Mesendoderm (in vitro differentiated cells): Measurements from ENCODE around the gene ZNF428.

Experiments used
- DNase-seq: peaks from one replicate; pipeline ENCODE4 v3.0.0; 2013
- H2AK5ac ChIP-seq: 2 replicates; pipeline ENCODE4 v1.6.1; 2013; ENCODE audit warnings: low read length, inconsistent platforms
- H2BK120ac ChIP-seq: 2 replicates; pipeline ENCODE4 v1.6.1; 2013; ENCODE audit warnings: low read depth, mild to moderate bottlenecking, low read length, moderate library complexity, mixed read lengths
- H2BK15ac ChIP-seq: replicated peaks from 2 replicates; pipeline ENCODE4 v1.6.1; 2013; ENCODE audit warnings: low read depth, mild to moderate bottlenecking, moderate library complexity
- H2BK5ac ChIP-seq: 2 replicates; pipeline ENCODE4 v1.6.1; 2013; ENCODE audit warnings: low read length, inconsistent platforms
- H3K18ac ChIP-seq: 2 replicates; pipeline ENCODE4 v1.6.1; 2013; ENCODE audit warnings: mild to moderate bottlenecking, low read length, mixed read lengths
- H3K23ac ChIP-seq: one replicate; pipeline ENCODE4 v1.6.1; 2013; ENCODE audit warnings: low read length
- H3K27ac ChIP-seq: 2 replicates; pipeline ENCODE4 v1.5.1; 2013; ENCODE audit warnings: low read depth, mild to moderate bottlenecking, inconsistent platforms, low read length, moderate library complexity
- H3K27me3 ChIP-seq: 2 replicates; pipeline ENCODE4 v1.6.1; 2013; ENCODE audit warnings: low read length, control low read depth, mild to moderate bottlenecking, inconsistent platforms; ENCODE audit not compliant: insufficient read depth, poor library complexity
- H3K36me3 ChIP-seq: 2 replicates; pipeline ENCODE4 v1.6.1; 2013; ENCODE audit warnings: low read length, inconsistent platforms; ENCODE audit not compliant: control insufficient read depth, insufficient read depth
- H3K4ac ChIP-seq: one replicate; pipeline ENCODE4 v1.6.1; 2013; ENCODE audit warnings: low read depth, mild to moderate bottlenecking, low read length, moderate library complexity
- H3K4me1 ChIP-seq: 2 replicates; pipeline ENCODE4 v1.6.1; 2013; ENCODE audit warnings: low read depth, low read length, inconsistent platforms; ENCODE audit not compliant: control insufficient read depth
- H3K4me2 ChIP-seq: 2 replicates; pipeline ENCODE4 v1.6.1; 2013; ENCODE audit warnings: low read length
- H3K4me3 ChIP-seq: 2 replicates; pipeline ENCODE4 v1.5.1; 2013; ENCODE audit warnings: mild to moderate bottlenecking, low read length
- H3K56ac ChIP-seq: one replicate; pipeline ENCODE4 v1.6.1; 2013; ENCODE audit warnings: low read length
- H3K79me1 ChIP-seq: 2 replicates; pipeline ENCODE4 v1.6.1; 2013; ENCODE audit warnings: low read length, inconsistent platforms
- H3K79me2 ChIP-seq: 2 replicates; pipeline ENCODE4 v1.6.1; 2013; ENCODE audit warnings: mild to moderate bottlenecking, low read length; ENCODE audit not compliant: control insufficient read depth, insufficient read depth
- H3K9ac ChIP-seq: 2 replicates; pipeline ENCODE4 v1.6.1; 2013; ENCODE audit warnings: low read length, inconsistent platforms
- H4K5ac ChIP-seq: one replicate; pipeline ENCODE4 v1.6.1; 2013; ENCODE audit warnings: low read length
- H4K8ac ChIP-seq: one replicate; pipeline ENCODE4 v1.6.1; 2013; ENCODE audit warnings: low read depth, mild to moderate bottlenecking, control low read depth, low read length, moderate library complexity
- WGBS: extraction: QIAGEN DNeasy Blood & Tissue Kit; methylation state at CpG from one replicate; pipeline ENCODE4 v1.1.7; 2013; ENCODE audit warnings: low lambda C conversion rate, missing lambda C conversion rate; ENCODE audit not compliant: insufficient coverage; ENCODE audit errors: extremely low coverage; 5-methylcytosine and 5-hydroxymethylcytosine counted together

The ZNF428 gene

GRCh38 chr19:43611788-43612187, 7.6 kb downstream of the ZNF428 start, which contains the start of gene SRRM5:
SRRM5 (plus strand) TSS chr19:43612088; CDS start chr19:43612122, 34 bp downstream.
- no peak within 1 kb of the TSS for H2AK5ac ChIP-seq
- H3K23ac ChIP-seq, result no peak within 1 kb of the TSS
- H2BK15ac ChIP-seq, result no peak within 1 kb of the TSS
- no peak within 1 kb of the TSS for H2BK120ac ChIP-seq
- H3K56ac ChIP-seq, result no peak within 1 kb of the TSS
- H3K79me2 ChIP-seq, result no peaks in the 10 kb centered on the region
- H3K27ac ChIP-seq, result no peak within 1 kb of the TSS
- no peak within 1 kb of the TSS for H4K8ac ChIP-seq
- H2BK5ac ChIP-seq, result no peak within 1 kb of the TSS
- H3K27me3 ChIP-seq, result no peaks in the 10 kb centered on the region
- H4K5ac ChIP-seq, result no peak within 1 kb of the TSS
- H3K79me1 ChIP-seq, result peaks cover 1% of the 10 kb centered on the region
- H3K4ac ChIP-seq, result no peak within 1 kb of the TSS
- H3K9ac ChIP-seq, result no peak within 1 kb of the TSS
- no peak within 1 kb of the TSS for H3K4me3 ChIP-seq
- no peak for DNase-seq
- H3K36me3 ChIP-seq, result no peaks in the 10 kb centered on the region
- WGBS, result no CpG with 5 or more reads among the region's 3 CpGs
- H3K4me2 ChIP-seq, result no peak within 1 kb of the TSS
- H3K4me1 ChIP-seq, result no peaks in the 10 kb centered on the region
- H3K18ac ChIP-seq, result no peak within 1 kb of the TSS

GRCh38 chr19:43610493-43610892, 8.9 kb downstream of the ZNF428 start:
- peak overlapping the region; percentile 37 for H3K27ac ChIP-seq
- H3K36me3 ChIP-seq, result no peaks in the 10 kb centered on the region
- no CpG with 5 or more reads among the region's 3 CpGs for WGBS

GRCh38 chr19:43609872-43610271, 9.6 kb downstream of the ZNF428 start:
- WGBS, result no CpG with 5 or more reads among the region's 7 CpGs
- DNase-seq, result no peak
- no peaks in the 10 kb centered on the region for H3K36me3 ChIP-seq

More at GRCh38 chr19:43610493-43610892, 8.9 kb downstream of the ZNF428 start:
- DNase-seq, result peak; percentile 57
- no peak overlapping the region for H2BK120ac ChIP-seq
- no peak overlapping the region for H2BK15ac ChIP-seq
- no peak overlapping the region for H3K56ac ChIP-seq
- H3K4ac ChIP-seq, result no peak overlapping the region
- H3K4me2 ChIP-seq, result no peak overlapping the region
- H4K8ac ChIP-seq, result no peak overlapping the region
- no peaks in the 10 kb centered on the region for H3K27me3 ChIP-seq
- H3K79me2 ChIP-seq, result no peaks in the 10 kb centered on the region
- H3K79me1 ChIP-seq, result peaks cover 1% of the 10 kb centered on the region
- H3K18ac ChIP-seq, result no peak overlapping the region
- no peaks in the 10 kb centered on the region for H3K4me1 ChIP-seq
- H3K4me3 ChIP-seq, result no peak overlapping the region
- no peak overlapping the region for H2BK5ac ChIP-seq
- no peak overlapping the region for H4K5ac ChIP-seq
- no peak overlapping the region for H3K9ac ChIP-seq
- H3K23ac ChIP-seq, result no peak overlapping the region
- H2AK5ac ChIP-seq, result no peak overlapping the region

GRCh38 chr19:43607238-43608205, 11.9 kb downstream of the ZNF428 start:
- Histone ChIP-seq H3K4me1 (no peaks in the 10 kb centered on the region), H3K18ac (no peak overlapping the region), H4K5ac (no peak overlapping the region), H3K4ac (no peak overlapping the region), H3K27ac (no peak overlapping the region), H2BK5ac (no peak overlapping the region), H3K9ac (no peak overlapping the region), H2BK120ac (no peak overlapping the region), H4K8ac (no peak overlapping the region), H2AK5ac (no peak overlapping the region), H2BK15ac (no peak overlapping the region), H3K4me2 (no peak overlapping the region), H3K27me3 (no peaks in the 10 kb centered on the region), H3K79me2 (no peaks in the 10 kb centered on the region), H3K79me1 (no peaks in the 10 kb centered on the region), H3K23ac (no peak overlapping the region), H3K56ac (no peak overlapping the region), H3K36me3 (no peaks in the 10 kb centered on the region), H3K4me3 (no peak overlapping the region)
- WGBS, result no CpG with 5 or more reads among the region's 28 CpGs
- no peak for DNase-seq

More at GRCh38 chr19:43609872-43610271, 9.6 kb downstream of the ZNF428 start:
- no peaks in the 10 kb centered on the region for H3K79me1 ChIP-seq
- no peak overlapping the region for H2BK5ac ChIP-seq
- no peak overlapping the region for H3K4me2 ChIP-seq
- H2AK5ac ChIP-seq, result no peak overlapping the region
- no peaks in the 10 kb centered on the region for H3K27me3 ChIP-seq
- H3K9ac ChIP-seq, result no peak overlapping the region
- no peak overlapping the region for H3K18ac ChIP-seq
- H4K8ac ChIP-seq, result no peak overlapping the region
- no peak overlapping the region for H2BK120ac ChIP-seq
- no peak overlapping the region for H2BK15ac ChIP-seq
- H3K27ac ChIP-seq, result no peak overlapping the region
- H3K4ac ChIP-seq, result no peak overlapping the region
- H3K23ac ChIP-seq, result no peak overlapping the region
- H3K79me2 ChIP-seq, result no peaks in the 10 kb centered on the region
- H3K4me3 ChIP-seq, result no peak overlapping the region
- H4K5ac ChIP-seq, result no peak overlapping the region
- no peak overlapping the region for H3K56ac ChIP-seq
- H3K4me1 ChIP-seq, result no peaks in the 10 kb centered on the region

GRCh38 chr19:43606569-43607229, 12.7 kb downstream of the ZNF428 start:
- Histone ChIP-seq H3K56ac (no peak overlapping the region), H3K4me3 (no peak overlapping the region), H3K4ac (no peak overlapping the region), H3K27me3 (no peaks in the 10 kb centered on the region), H3K79me2 (no peaks in the 10 kb centered on the region), H3K27ac (no peak overlapping the region), H4K5ac (no peak overlapping the region), H3K79me1 (no peaks in the 10 kb centered on the region), H2BK15ac (no peak overlapping the region), H4K8ac (no peak overlapping the region), H2BK5ac (no peak overlapping the region), H3K9ac (no peak overlapping the region), H3K36me3 (no peaks in the 10 kb centered on the region), H3K23ac (no peak overlapping the region), H2AK5ac (no peak overlapping the region), H3K4me1 (no peaks in the 10 kb centered on the region), H3K4me2 (no peak overlapping the region), H2BK120ac (no peak overlapping the region), H3K18ac (no peak overlapping the region)
- no CpG with 5 or more reads among the region's 7 CpGs for WGBS
- no peak for DNase-seq
